Lower lobe of right lung (tissue), 2 donors: Measurements from ENCODE around the gene CIART. TPM values are rescaled to one million over a fixed set of nuclear protein-coding genes. Genes with fewer than 3 reads are reported as not detected.

Experiments
- ATAC-seq, 2 donors: fragments of 200-7000 bp; cut with Tn5 transposase; one replicate each; pipeline ENCODE4 v1.9.1; 2020 to 2022; ENCODE audit warnings: mild to moderate bottlenecking in 2 of 2, moderate library complexity in 2 of 2
- DNase-seq: peaks from one replicate; pipeline ENCODE4 v3.0.0-alpha.2; 2020
- H3K27ac ChIP-seq: fragments of 200-600 bp; one replicate; pipeline ENCODE4 v1.8.0; 2022
- H3K27me3 ChIP-seq: fragments of 200-600 bp; one replicate; pipeline ENCODE4 v1.8.0; 2022; ENCODE audit warnings: low read depth
- H3K36me3 ChIP-seq: fragments of 200-600 bp; one replicate; pipeline ENCODE4 v1.8.0; 2022; ENCODE audit warnings: mild to moderate bottlenecking
- H3K4me1 ChIP-seq: fragments of 200-600 bp; one replicate; pipeline ENCODE4 v1.8.0; 2022
- H3K4me3 ChIP-seq: fragments of 200-600 bp; one replicate; pipeline ENCODE4 v1.8.0; 2022; ENCODE audit warnings: mild to moderate bottlenecking
- H3K9me3 ChIP-seq: fragments of 200-600 bp; one replicate; pipeline ENCODE4 v1.8.0; 2022
- intact Hi-C: fragments of 100-400 bp; cut with DNase I; formaldehyde crosslinking; loops from one replicate; pipeline ENCODE4 v1.11.0; 2022
- total RNA-seq: library from RNA; stranded (reverse); fragmentation: NEBNext Ultra II Directional; extraction: Animal tissue kit (Norgen Biotek cat#: 25700); gene quantifications from one replicate; pipeline ENCODE4 v1.2.1, GENCODE V29; 2021
- TF ChIP-seq, protein P1 (sequence below): fragments of 200-600 bp; IDR thresholded peaks from one replicate; pipeline ENCODE4 v1.8.0; 2022; ENCODE audit warnings: antibody characterized with exemption, mild to moderate bottlenecking
- donor health status: DM: no; HTN: yes; CAD: no; lungs with severe emphysema.

Gene CIART
- total RNA-seq, 1 donor from 2014 or later, result 6.2 TPM

DNA sequence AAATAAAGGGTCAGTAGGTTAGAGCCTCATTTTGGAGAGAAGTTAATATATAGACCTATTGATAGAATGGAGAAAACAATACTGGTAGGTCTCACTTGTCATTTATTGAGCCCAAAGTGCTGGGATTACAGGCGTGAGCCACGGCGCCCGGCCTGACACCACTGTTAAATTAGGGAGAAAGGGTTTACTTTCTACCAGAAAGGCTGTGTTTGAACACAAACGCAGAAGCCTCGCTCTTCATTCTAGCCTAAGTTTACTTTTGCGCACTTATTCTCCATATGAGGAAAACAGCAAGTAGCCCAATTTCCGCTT lies 38.3 kb downstream of the CIART start:
- ATAC-seq (no peak), DNase-seq (no peak)
- intact Hi-C loops, result no loop called here
- TF ChIP-seq, protein P1, sequence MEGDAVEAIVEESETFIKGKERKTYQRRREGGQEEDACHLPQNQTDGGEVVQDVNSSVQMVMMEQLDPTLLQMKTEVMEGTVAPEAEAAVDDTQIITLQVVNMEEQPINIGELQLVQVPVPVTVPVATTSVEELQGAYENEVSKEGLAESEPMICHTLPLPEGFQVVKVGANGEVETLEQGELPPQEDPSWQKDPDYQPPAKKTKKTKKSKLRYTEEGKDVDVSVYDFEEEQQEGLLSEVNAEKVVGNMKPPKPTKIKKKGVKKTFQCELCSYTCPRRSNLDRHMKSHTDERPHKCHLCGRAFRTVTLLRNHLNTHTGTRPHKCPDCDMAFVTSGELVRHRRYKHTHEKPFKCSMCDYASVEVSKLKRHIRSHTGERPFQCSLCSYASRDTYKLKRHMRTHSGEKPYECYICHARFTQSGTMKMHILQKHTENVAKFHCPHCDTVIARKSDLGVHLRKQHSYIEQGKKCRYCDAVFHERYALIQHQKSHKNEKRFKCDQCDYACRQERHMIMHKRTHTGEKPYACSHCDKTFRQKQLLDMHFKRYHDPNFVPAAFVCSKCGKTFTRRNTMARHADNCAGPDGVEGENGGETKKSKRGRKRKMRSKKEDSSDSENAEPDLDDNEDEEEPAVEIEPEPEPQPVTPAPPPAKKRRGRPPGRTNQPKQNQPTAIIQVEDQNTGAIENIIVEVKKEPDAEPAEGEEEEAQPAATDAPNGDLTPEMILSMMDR, result no peak
- H3K4me1 ChIP-seq, result peaks cover 15% of the 10 kb centered on the region
- H3K27me3 ChIP-seq, result no peaks in the 10 kb centered on the region
- peak overlapping the region; percentile 79 for H3K4me3 ChIP-seq
- H3K36me3 ChIP-seq, result peaks cover 13% of the 10 kb centered on the region
- peak overlapping the region; percentile 94 for H3K27ac ChIP-seq
- no peaks in the 10 kb centered on the region for H3K9me3 ChIP-seq

DNA sequence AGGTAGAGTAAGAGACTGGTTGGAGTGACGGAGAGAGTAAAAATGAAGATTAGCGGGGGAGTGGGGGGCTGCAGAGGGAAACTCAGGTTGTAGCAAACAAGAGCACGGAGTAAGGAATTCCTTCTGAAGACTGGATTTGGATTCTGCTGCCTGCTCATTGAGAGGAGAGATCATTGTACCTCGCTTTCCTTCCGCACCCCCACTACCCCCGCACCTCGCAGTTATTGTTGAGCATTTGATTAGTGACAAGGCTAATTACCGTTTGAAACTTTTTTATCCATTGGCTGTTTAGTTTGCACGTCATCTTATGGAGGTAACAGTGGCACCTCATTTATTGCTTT lies 39.4 kb downstream of the CIART start:
- Histone ChIP-seq H3K36me3 (peaks cover 25% of the 10 kb centered on the region), H3K4me1 (peaks cover 15% of the 10 kb centered on the region), H3K4me3 (peak overlapping the region; percentile 79), H3K27ac (peak overlapping the region; percentile 94), H3K27me3 (no peaks in the 10 kb centered on the region), H3K9me3 (no peaks in the 10 kb centered on the region)
- intact Hi-C loops, result no loop called here
- DNase-seq (no peak), ATAC-seq (no peak)
- TF ChIP-seq, protein P1, result no peak

DNA sequence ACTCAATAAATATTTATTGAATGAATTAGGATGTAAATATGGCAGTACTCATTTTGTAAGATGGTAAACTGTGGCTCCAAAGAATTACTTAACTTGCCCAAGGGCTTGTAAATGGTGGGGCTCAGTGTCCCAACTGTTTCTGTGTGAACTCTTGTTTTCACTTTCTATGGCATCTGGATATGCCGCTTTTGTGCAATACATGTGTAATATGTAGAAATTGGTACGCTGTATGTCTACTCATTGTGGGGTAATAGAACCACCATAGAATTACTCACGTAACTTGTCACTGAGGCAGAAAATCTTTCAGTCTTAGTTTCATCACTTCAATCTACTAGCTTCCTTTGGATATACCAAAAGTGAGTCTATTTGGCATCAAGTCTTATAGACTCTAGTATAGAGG lies 40.0 kb downstream of the CIART start:
- Histone ChIP-seq H3K36me3 (peaks cover 30% of the 10 kb centered on the region), H3K9me3 (no peaks in the 10 kb centered on the region), H3K4me3 (peak overlapping the region; percentile 79), H3K4me1 (peaks cover 15% of the 10 kb centered on the region), H3K27me3 (no peaks in the 10 kb centered on the region), H3K27ac (peak overlapping the region; percentile 94)
- intact Hi-C loops, result no loop called here
- ATAC-seq (peak in 1 of 2 donors; percentile 1), DNase-seq (no peak)
- TF ChIP-seq, protein P1, result no peak

DNA sequence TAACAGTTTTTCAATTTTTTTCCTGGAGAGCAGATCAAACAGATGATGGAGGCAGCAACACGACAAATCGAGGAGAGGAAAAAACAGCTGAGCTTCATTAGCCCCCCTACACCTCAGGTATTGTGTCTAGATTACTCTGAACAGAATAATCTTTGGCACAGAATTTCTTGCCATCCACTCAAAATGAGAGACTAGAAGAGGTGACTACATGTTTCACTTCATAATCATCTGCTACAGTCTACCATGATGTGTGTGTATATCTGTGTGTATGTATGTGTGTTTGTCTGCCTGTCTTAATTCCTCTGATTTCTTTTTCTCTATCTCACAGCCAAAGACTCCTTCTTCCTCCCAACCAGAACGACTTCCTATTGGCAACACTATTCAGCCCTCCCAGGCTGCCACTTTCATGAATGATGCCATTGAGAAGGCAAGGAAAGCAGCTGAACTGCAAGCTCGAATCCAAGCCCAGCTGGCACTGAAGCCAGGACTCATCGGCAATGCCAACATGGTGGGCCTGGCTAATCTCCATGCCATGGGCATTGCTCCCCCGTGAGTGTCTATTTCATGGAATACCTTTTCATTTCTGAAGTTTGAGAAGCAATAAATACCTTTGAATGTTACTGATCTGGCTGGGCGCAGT lies 50.4 kb downstream of the CIART start:
- no peak for ATAC-seq
- DNase-seq, result no peak
- Histone ChIP-seq H3K27me3 (no peaks in the 10 kb centered on the region), H3K27ac (no peak overlapping the region), H3K9me3 (no peaks in the 10 kb centered on the region), H3K4me3 (no peak overlapping the region), H3K4me1 (no peaks in the 10 kb centered on the region), H3K36me3 (peaks cover 100% of the 10 kb centered on the region)
- TF ChIP-seq, protein P1, result no peak
- intact Hi-C loops, result no loop called here

Other genes with a start within 250 kb of the CIART start
- gene VPS45, start 214.8 kb upstream of the CIART start, total RNA-seq, result 36.1 TPM
- gene PLEKHO1, start 132.6 kb upstream of the CIART start, total RNA-seq, result 41.6 TPM
- 27.9 TPM for gene ANP32E, start 46.4 kb upstream of the CIART start, total RNA-seq
- gene CA14, start 24.8 kb upstream of the CIART start, total RNA-seq, result 0.38 TPM
- gene APH1A, start 13.5 kb upstream of the CIART start, total RNA-seq, result 129 TPM
- 12.2 TPM for gene C1orf54, start 9.8 kb upstream of the CIART start, total RNA-seq
- gene MRPS21, start 11.3 kb downstream of the CIART start, total RNA-seq, result 45.9 TPM
- 54.1 TPM for gene PRPF3, start 39.0 kb downstream of the CIART start, total RNA-seq
- 32.0 TPM for gene RPRD2, start 81.6 kb downstream of the CIART start, total RNA-seq
- gene TARS2, start 204.9 kb downstream of the CIART start, total RNA-seq, result 23.7 TPM
- 16.9 TPM for gene ECM1, start 225.6 kb downstream of the CIART start, total RNA-seq
- gene FALEC, start 233.2 kb downstream of the CIART start, total RNA-seq, result not detected